Endothelial cell of umbilical vein (primary cell): ENCODE results near the gene UBASH3A. TPM values are rescaled to one million over a fixed set of nuclear protein-coding genes. Genes with fewer than 3 reads are reported as not detected.

Experiments used
- BruUV-seq: library from RNA; stranded (reverse); fragments of 400-500 nt; replicated peaks from 2 replicates; lab custom pipeline; 2021; lab: Mats Ljungman, UMichigan
- CTCF ChIA-PET: fragments of 300-600, 350-600 bp; sonication (Branson Sonifier 250); formaldehyde crosslinking; loops from one replicate; lab custom pipeline; 2021; ENCODE audit warnings: antibody characterized with exemption, inconsistent platforms; lab: Charles Lee
- POLR2A ChIA-PET: fragments of 300-600, 350-600 bp; sonication (Branson Sonifier 250); formaldehyde crosslinking; loops from one replicate; lab custom pipeline; 2021; ENCODE audit warnings: antibody characterized with exemption, inconsistent platforms; lab: Charles Lee
- DNase-seq: peaks from one replicate; pipeline ENCODE4 v3.0.0-alpha.2; 2011; ENCODE audit warnings: low read depth, low spot score
- FAIRE-seq: peaks from 2 replicates; lab custom pipeline; 2011; peaks lifted over from hg19 to GRCh38; lab: Jason Lieb, UNC
- H2AFZ ChIP-seq: 2 replicates; pipeline ENCODE4 v1.6.0; 2012; ENCODE audit warnings: low read depth, low read length, control low read depth, inconsistent platforms
- H3K27ac ChIP-seq: 2 replicates; pipeline ENCODE4 v1.5.1; 2011; ENCODE audit warnings: low read depth, mild to moderate bottlenecking, control low read depth, low read length, moderate library complexity; ENCODE audit not compliant: insufficient read depth
- H3K27me3 ChIP-seq, 2 experiments: 2 replicates each; pipeline versions ENCODE4 v1.6.0 to v1.6.1; 2011; ENCODE audit warnings: low read length in 2 of 2, mixed read lengths in 1 of 2; ENCODE audit not compliant: control insufficient read depth in 2 of 2, insufficient read depth in 2 of 2
- H3K36me3 ChIP-seq, 2 experiments: 2 replicates in 1 of 2; 3 replicates in 1 of 2; pipeline ENCODE4 v1.5.1; 2011; ENCODE audit warnings: low read length in 2 of 2, mild to moderate bottlenecking in 1 of 2, moderate library complexity in 1 of 2; ENCODE audit not compliant: control insufficient read depth in 2 of 2, insufficient read depth in 2 of 2; ENCODE audit errors: extremely low read depth in 1 of 2
- H3K4me1 ChIP-seq: 3 replicates; pipeline ENCODE4 v1.5.1; 2011; ENCODE audit warnings: mild to moderate bottlenecking, low read length; ENCODE audit not compliant: control insufficient read depth, insufficient read depth; ENCODE audit errors: extremely low read depth
- H3K4me2 ChIP-seq: 2 replicates; pipeline ENCODE4 v1.6.1; 2011; ENCODE audit warnings: low read length, control low read depth, mixed read lengths; ENCODE audit not compliant: insufficient read depth
- H3K4me3 ChIP-seq, 3 experiments: fragments of 200-600 bp in 1 of 3; sonication (generic), shearing (Covaris generic) in 1 of 3; replicated peaks in 1 of 3; 2 replicates each; pipeline ENCODE4 v1.5.1; 2011 to 2016; ENCODE audit warnings: control low read depth in 3 of 3, low read length in 3 of 3, mild to moderate bottlenecking in 2 of 3, inconsistent platforms in 1 of 3, low read depth in 1 of 3, moderate library complexity in 1 of 3; ENCODE audit not compliant: insufficient read depth in 1 of 3
- H3K79me2 ChIP-seq: 2 replicates; pipeline ENCODE4 v1.6.0; 2012; ENCODE audit warnings: low read length, inconsistent platforms; ENCODE audit not compliant: control insufficient read depth, insufficient read depth
- H3K9ac ChIP-seq: replicated peaks from 2 replicates; pipeline ENCODE3; 2011; ENCODE audit warnings: low read length, control low read depth; ENCODE audit not compliant: insufficient read depth; ENCODE audit errors: extremely low read depth
- H3K9me1 ChIP-seq: replicated peaks from 3 replicates; pipeline ENCODE4 v1.6.0; 2011; ENCODE audit warnings: mild to moderate bottlenecking, low read length; ENCODE audit not compliant: control insufficient read depth, insufficient read depth; ENCODE audit errors: extremely low read depth
- H3K9me3 ChIP-seq: replicated peaks from 2 replicates; pipeline ENCODE4 v1.5.1; 2012; ENCODE audit warnings: low read length, inconsistent platforms; ENCODE audit not compliant: control insufficient read depth, insufficient read depth
- H4K20me1 ChIP-seq: replicated peaks from 2 replicates; pipeline ENCODE3; 2011; ENCODE audit warnings: mild to moderate bottlenecking, low read length; ENCODE audit not compliant: control insufficient read depth, insufficient read depth; ENCODE audit errors: extremely low read depth
- CTCF ChIP-seq, 2 donors: IDR thresholded peaks; 1 replicate in 1 of 2; 2 replicates in 1 of 2; pipeline ENCODE4 v1.5.1; 2011; ENCODE audit warnings: low read length in 2 of 2, mild to moderate bottlenecking in 2 of 2, moderate library complexity in 2 of 2, control low read depth in 1 of 2, inconsistent platforms in 1 of 2, low read depth in 1 of 2; ENCODE audit not compliant: insufficient read depth in 1 of 2; ENCODE audit errors: extremely low read depth in 1 of 2
- EZH2 ChIP-seq: IDR thresholded peaks from 2 replicates; pipeline ENCODE4 v1.6.1; 2012; ENCODE audit warnings: borderline replicate concordance, low read depth, mild to moderate bottlenecking, moderate library complexity, low read length, inconsistent platforms; ENCODE audit not compliant: severe bottlenecking
- FOS ChIP-seq: IDR thresholded peaks from 2 replicates; pipeline ENCODE4 v1.6.1; 2011; ENCODE audit warnings: mild to moderate bottlenecking, low read length, moderate library complexity, borderline replicate concordance; ENCODE audit not compliant: insufficient read depth
- GATA2 ChIP-seq: IDR thresholded peaks from 2 replicates; pipeline ENCODE4 v1.7.0; 2011; ENCODE audit warnings: low read depth, mild to moderate bottlenecking, moderate library complexity, mixed read lengths, low read length; ENCODE audit not compliant: insufficient read length, insufficient read depth
- JUN ChIP-seq: IDR thresholded peaks from 2 replicates; pipeline ENCODE4 v1.6.1; 2011; ENCODE audit warnings: borderline replicate concordance, low read depth; ENCODE audit not compliant: insufficient read length, insufficient read depth
- MAX ChIP-seq: IDR thresholded peaks from 2 replicates; pipeline ENCODE4 v1.6.1; 2011; ENCODE audit not compliant: insufficient read depth, insufficient read length
- MYC ChIP-seq: IDR thresholded peaks from one replicate; pipeline ENCODE4 v1.6.1; 2011; ENCODE audit warnings: mild to moderate bottlenecking, low read depth, low read length
- POLR2A ChIP-seq: IDR thresholded peaks from 2 replicates; pipeline ENCODE4 v1.6.1; 2012; ENCODE audit warnings: low read depth, mild to moderate bottlenecking, control low read depth, low read length
- POLR2AphosphoS5 ChIP-seq: IDR thresholded peaks from 2 replicates; pipeline ENCODE4 v1.6.1; 2012; ENCODE audit warnings: low read depth, mild to moderate bottlenecking, control low read depth, low read length, moderate library complexity; ENCODE audit not compliant: insufficient read depth
- dilution Hi-C: fragments of 300-500 bp; cut with MboI; formaldehyde crosslinking; loops from one replicate; pipeline ENCODE4 v1.15.0; 2019; ENCODE audit warnings: low sequenced_read_pairs; ENCODE audit not compliant: extremely low pct_ligation_motif_present
- intact Hi-C: fragments of 100-400 bp; cut with micrococcal nuclease; formaldehyde crosslinking; loops from one replicate; pipeline ENCODE4 v1.10.0; 2022
- polyA plus RNA-seq, 4 experiments: library from polyadenylated mRNA; depleted of rRNA in 3 of 4; stranded (reverse) in 3 of 4; unstranded in 1 of 4; fragments of >200 nt; gene quantifications; 2 replicates each; pipeline versions ENCODE4 v1.2.1 to v1.2.3, GENCODE V29; 2011 to 2012; ENCODE audit warnings: missing spikeins in 1 of 4
- total RNA-seq: library from RNA; stranded (reverse); gene quantifications from 2 replicates; pipeline ENCODE4 v1.2.3, GENCODE V29; 2021

The UBASH3A gene
- total and polyA plus RNA-seq, 2 donors (not counting 3 experiments of a cell fraction or from before 2014, with no cell fraction given): not detected

- Histone ChIP-seq H3K9me1 (no peaks in the 10 kb centered on the region), H3K79me2 (no peaks in the 10 kb centered on the region), H2AFZ (no peak overlapping the region), H3K4me3 (no peak overlapping the region), H3K9ac (no peak overlapping the region), H3K36me3 (no peaks in the 10 kb centered on the region), H3K27ac (no peak overlapping the region), H3K9me3 (no peaks in the 10 kb centered on the region), H3K4me2 (no peak overlapping the region), H4K20me1 (no peaks in the 10 kb centered on the region), H3K4me1 (no peaks in the 10 kb centered on the region), H3K27me3 (peaks cover 21 to 22% of the 10 kb centered on the region in 2 experiments)
- dilution Hi-C loops: no loop called here
- no peak for DNase-seq
- BruUV-seq: no TSS peak
- POLR2A ChIA-PET: no interaction called here
- TF ChIP-seq MAX (no peak), EZH2 (no peak), POLR2A (no peak), GATA2 (no peak), MYC (no peak), CTCF (IDR thresholded peaks at IDR 0.05; ENCODE audit: extremely low read depth in 1 of 2, insufficient read depth in 1 of 2, low read depth in 1 of 2, low read length in 2 of 2) (no peak), POLR2AphosphoS5 (no peak), JUN (no peak), FOS (no peak)
- intact Hi-C loops: no loop called here
- CTCF ChIA-PET: no interaction called here
- FAIRE-seq: no peak
These were observed 85.4 kb downstream of the UBASH3A start for GRCh38 chr21:42489006-42489563.
